NCI-H748 (cell line): ENCODE data around the gene PCBP4.

ENCODE experiments used
- DNase-seq: peaks from one replicate; lab custom pipeline; 2025; ENCODE audit not compliant: unreplicated experiment; lab: John Stamatoyannopoulos, UW

The PCBP4 gene

GRCh38 chr3:51967384-51968169 is at the start of gene PCBP4:
PCBP4 (minus strand) TSS chr3:51967454; CDS start chr3:51961240, 6,214 bp downstream.
- DNase-seq = peak; percentile 61

- peak; percentile 82 for DNase-seq
Measured at GRCh38 chr3:52015438-52016228, 48.4 kb upstream of the PCBP4 start.

GRCh38 chr3:52014613-52015012 is 47.4 kb upstream of the PCBP4 start:
- peak; percentile 26 for DNase-seq

- DNase-seq = no peak
Measured at GRCh38 chr3:52013802-52014598, 46.7 kb upstream of the PCBP4 start.

GRCh38 chr3:52012699-52013098 is 45.4 kb upstream of the PCBP4 start:
- no peak for DNase-seq

GRCh38 chr3:52010431-52010830 is 43.2 kb upstream of the PCBP4 start:
- no peak for DNase-seq

- DNase-seq = no peak
Measured at GRCh38 chr3:52007291-52007690, 40.0 kb upstream of the PCBP4 start.

GRCh38 chr3:52006820-52007133 is 39.5 kb upstream of the PCBP4 start:
- DNase-seq = no peak

- DNase-seq = no peak
Measured at GRCh38 chr3:52006017-52006819, 39.0 kb upstream of the PCBP4 start.

- DNase-seq = no peak
Measured at GRCh38 chr3:52005571-52005986, 38.3 kb upstream of the PCBP4 start.

- no peak for DNase-seq
Measured at GRCh38 chr3:52004906-52005395, 37.7 kb upstream of the PCBP4 start.

- DNase-seq = peak; percentile 44
Measured at GRCh38 chr3:52004163-52004787, 37.0 kb upstream of the PCBP4 start.

- DNase-seq = no peak
Measured at GRCh38 chr3:52002748-52003147, 35.5 kb upstream of the PCBP4 start.

- DNase-seq = peak; percentile 75
Measured at GRCh38 chr3:52001443-52001974, 34.3 kb upstream of the PCBP4 start.

- DNase-seq = no peak
Measured at GRCh38 chr3:51999846-52000245, 32.6 kb upstream of the PCBP4 start.

- no peak for DNase-seq
Measured at GRCh38 chr3:51998774-51999173, 31.5 kb upstream of the PCBP4 start.

GRCh38 chr3:51997935-51998596 is 30.8 kb upstream of the PCBP4 start:
- DNase-seq = peak; percentile 6

GRCh38 chr3:51997172-51997571 is 29.9 kb upstream of the PCBP4 start:
- no peak for DNase-seq
